MCF 10A (cell line): Measurements from ENCODE around the gene COG5. TPM values are rescaled to one million over a fixed set of nuclear protein-coding genes. Genes with fewer than 3 reads are reported as not detected.

Experiments used
- BruUV-seq: library from RNA; stranded (reverse); fragments of 400-500 nt; replicated peaks from 2 replicates; lab custom pipeline; 2021; lab: Mats Ljungman, UMichigan
- CTCF ChIA-PET: fragments of 300-600 bp; sonication (Branson Sonifier 250); formaldehyde crosslinking; extraction: SDS; loops from one replicate; lab custom pipeline; 2021; ENCODE audit warnings: antibody characterized with exemption, inconsistent platforms; lab: Yijun Ruan, JAX
- POLR2A ChIA-PET: fragments of 300-600, 350-650 bp; sonication (Branson Sonifier 250); formaldehyde crosslinking; extraction: SDS; loops from one replicate; lab custom pipeline; 2020; ENCODE audit warnings: antibody characterized with exemption, inconsistent platforms; lab: Yijun Ruan, JAX
- DNase-seq: peaks from one replicate; pipeline ENCODE4 v3.0.0-alpha.2; 2018; ENCODE audit not compliant: unreplicated experiment
- H3K27ac Mint-ChIP-seq: one replicate; pipeline ENCODE4 v1.8.0; 2022; ENCODE audit warnings: mild to moderate bottlenecking, low read depth, mixed read lengths; ENCODE audit not compliant: unreplicated experiment
- H3K27me3 Mint-ChIP-seq: one replicate; pipeline ENCODE4 v1.8.0; 2022; ENCODE audit warnings: mixed read lengths; ENCODE audit not compliant: insufficient read depth, unreplicated experiment
- H3K36me3 Mint-ChIP-seq: one replicate; pipeline ENCODE4 v1.8.0; 2022; ENCODE audit warnings: mild to moderate bottlenecking, moderate library complexity, mixed read lengths; ENCODE audit not compliant: insufficient read depth, unreplicated experiment
- H3K4me1 Mint-ChIP-seq: one replicate; pipeline ENCODE4 v1.8.0; 2022; ENCODE audit warnings: mixed read lengths; ENCODE audit not compliant: insufficient read depth, unreplicated experiment
- H3K4me3 Mint-ChIP-seq: one replicate; pipeline ENCODE4 v1.8.0; 2022; ENCODE audit warnings: mild to moderate bottlenecking, moderate library complexity, mixed read lengths; ENCODE audit not compliant: unreplicated experiment
- H3K9me3 Mint-ChIP-seq: one replicate; pipeline ENCODE4 v1.8.0; 2022; ENCODE audit warnings: mixed read lengths; ENCODE audit not compliant: unreplicated experiment
- CTCF ChIP-seq: fragments of 200-600 bp; IDR thresholded peaks from one replicate; pipeline ENCODE4 v1.8.0; 2022; ENCODE audit warnings: antibody characterized with exemption, mild to moderate bottlenecking; ENCODE audit not compliant: unreplicated experiment
- intact Hi-C: fragments of 100-400 bp; cut with micrococcal nuclease; formaldehyde crosslinking; loops from 2 replicates; pipeline ENCODE4 v1.14.1; 2022
- total RNA-seq: library from RNA; stranded (reverse); gene quantifications from 2 replicates; pipeline ENCODE4 v1.2.3, GENCODE V29; 2022

COG5 gene
- total RNA-seq, 1 experiment from 2014 or later: 40.3 TPM

GRCh38 chr7:107573537-107573936 lies 9.8 kb upstream of the COG5 start:
- H3K27ac Mint-ChIP-seq: no peak overlapping the region
- no peaks in the 10 kb centered on the region for H3K9me3 Mint-ChIP-seq
- H3K4me1 Mint-ChIP-seq: no peaks in the 10 kb centered on the region
- TF ChIP-seq CTCF: no peak
- DNase-seq: no peak
- H3K27me3 Mint-ChIP-seq: no peaks in the 10 kb centered on the region
- no peak overlapping the region for H3K4me3 Mint-ChIP-seq
- intact Hi-C loops: no loop called here
- H3K36me3 Mint-ChIP-seq: peaks cover 56% of the 10 kb centered on the region
- ChIA-PET CTCF (no interaction called here), POLR2A (interaction anchor here (1.0 to 1.6 kb wide), 2 partner anchors 10 to 13 kb away, joined by 3 to 7 read pairs; partner anchors contain the start of genes COG5 and DUS4L)
- BruUV-seq: no TSS peak

- CTCF ChIA-PET: no interaction called here
- peaks cover 6% of the 10 kb centered on the region for H3K4me1 Mint-ChIP-seq
- no TSS peak for BruUV-seq
- no peak overlapping the region for H3K4me3 Mint-ChIP-seq
- POLR2A ChIA-PET: no interaction called here
- TF ChIP-seq CTCF: no peak
- H3K27me3 Mint-ChIP-seq: no peaks in the 10 kb centered on the region
- intact Hi-C loops: no loop called here
- peaks cover 42% of the 10 kb centered on the region for H3K36me3 Mint-ChIP-seq
- no peak for DNase-seq
- no peak overlapping the region for H3K27ac Mint-ChIP-seq
- H3K9me3 Mint-ChIP-seq: no peaks in the 10 kb centered on the region
These were observed 6.6 kb upstream of the COG5 start for GRCh38 chr7:107570298-107570697.

GRCh38 chr7:107564553-107565298 lies 1.0 kb upstream of the COG5 start:
- TSS peak; percentile 51 for BruUV-seq
- Mint-ChIP-seq H3K4me3 (peak overlapping the region; percentile 75), H3K36me3 (peaks cover 4% of the 10 kb centered on the region), H3K9me3 (no peaks in the 10 kb centered on the region), H3K4me1 (peaks cover 35% of the 10 kb centered on the region), H3K27ac (peak overlapping the region; percentile 79), H3K27me3 (no peaks in the 10 kb centered on the region)
- peak; percentile 74 for DNase-seq
- ChIA-PET CTCF (interaction anchor here (0.6 to 2.9 kb wide), 11 partner anchors 9 to 255 kb away, joined by 3 to 10 read pairs (median 3); no protein-coding TSS in a partner anchor), POLR2A (interaction anchor here (0.6 to 3.5 kb wide), 25 partner anchors 8 to 1006 kb away, joined by 3 to 47 read pairs (median 5); partner anchors contain the start of genes BCAP29, CBLL1, DLD and DNAJB9)
- intact Hi-C loops: loop anchor here (5.0 kb wide), 1 partner anchor 102 kb away; no protein-coding TSS in a partner anchor
- TF ChIP-seq CTCF: no peak

- TF ChIP-seq CTCF: no peak
- H3K4me1 Mint-ChIP-seq: peaks cover 42% of the 10 kb centered on the region
- H3K36me3 Mint-ChIP-seq: peaks cover 6% of the 10 kb centered on the region
- H3K4me3 Mint-ChIP-seq: peak overlapping the region; percentile 75
- no peaks in the 10 kb centered on the region for H3K27me3 Mint-ChIP-seq
- ChIA-PET POLR2A (interaction anchor here (0.6 to 3.5 kb wide), 22 partner anchors 10 to 394 kb away, joined by 3 to 47 read pairs (median 6); partner anchors contain the start of genes BCAP29, CBLL1, DLD and HBP1), CTCF (interaction anchor here (0.6 to 2.9 kb wide), 6 partner anchors 12 to 967 kb away, joined by 3 to 10 read pairs (median 4); no protein-coding TSS in a partner anchor)
- no TSS peak for BruUV-seq
- intact Hi-C loops: loop anchor here (5.0 kb wide), 1 partner anchor 101 kb away; no protein-coding TSS in a partner anchor
- H3K9me3 Mint-ChIP-seq: no peaks in the 10 kb centered on the region
- DNase-seq: no peak
- peak overlapping the region; percentile 79 for H3K27ac Mint-ChIP-seq
These were observed 492 bp downstream of the COG5 start for GRCh38 chr7:107563081-107563774.
